Progenitor cell of endocrine pancreas (in vitro differentiated cells): ENCODE measurements around the gene SNTG2. TPM values are rescaled to one million over a fixed set of nuclear protein-coding genes. Genes with fewer than 3 reads are reported as not detected.

Source experiments
- DNase-seq: peaks from one replicate; pipeline ENCODE4 v3.0.0; 2021; ENCODE audit warnings: low spot score; ENCODE audit not compliant: unreplicated experiment
- H3K27ac Mint-ChIP-seq: 2 replicates; pipeline ENCODE4 v1.8.0; 2021; ENCODE audit warnings: mild to moderate bottlenecking, moderate library complexity, mixed read lengths
- H3K27me3 Mint-ChIP-seq: 2 replicates; pipeline ENCODE4 v1.8.0; 2021; ENCODE audit warnings: mixed read lengths
- H3K36me3 Mint-ChIP-seq: 2 replicates; pipeline ENCODE4 v1.8.0; 2022; ENCODE audit warnings: mixed read lengths; ENCODE audit not compliant: insufficient read depth
- H3K4me1 Mint-ChIP-seq: 2 replicates; pipeline ENCODE4 v1.8.0; 2021; ENCODE audit warnings: low read depth, mixed read lengths
- H3K4me3 Mint-ChIP-seq: 2 replicates; pipeline ENCODE4 v1.8.0; 2021; ENCODE audit warnings: low read depth, mild to moderate bottlenecking, moderate library complexity, mixed read lengths
- H3K9me3 Mint-ChIP-seq: 2 replicates; pipeline ENCODE4 v1.8.0; 2021; ENCODE audit warnings: low read depth, mixed read lengths
- total RNA-seq: library from RNA; stranded (reverse); gene quantifications from 2 replicates; pipeline ENCODE4 v1.2.1, GENCODE V29; 2021
- TF ChIP-seq, protein P1 (sequence below): fragments of 200-600 bp; sonication (generic); IDR thresholded peaks from one replicate; pipeline ENCODE4 v1.5.0; 2021; ENCODE audit warnings: antibody characterized with exemption, mild to moderate bottlenecking; ENCODE audit not compliant: unreplicated experiment

The SNTG2 gene
- total RNA-seq, 1 donor from 2014 or later = 0.50 TPM

DNA sequence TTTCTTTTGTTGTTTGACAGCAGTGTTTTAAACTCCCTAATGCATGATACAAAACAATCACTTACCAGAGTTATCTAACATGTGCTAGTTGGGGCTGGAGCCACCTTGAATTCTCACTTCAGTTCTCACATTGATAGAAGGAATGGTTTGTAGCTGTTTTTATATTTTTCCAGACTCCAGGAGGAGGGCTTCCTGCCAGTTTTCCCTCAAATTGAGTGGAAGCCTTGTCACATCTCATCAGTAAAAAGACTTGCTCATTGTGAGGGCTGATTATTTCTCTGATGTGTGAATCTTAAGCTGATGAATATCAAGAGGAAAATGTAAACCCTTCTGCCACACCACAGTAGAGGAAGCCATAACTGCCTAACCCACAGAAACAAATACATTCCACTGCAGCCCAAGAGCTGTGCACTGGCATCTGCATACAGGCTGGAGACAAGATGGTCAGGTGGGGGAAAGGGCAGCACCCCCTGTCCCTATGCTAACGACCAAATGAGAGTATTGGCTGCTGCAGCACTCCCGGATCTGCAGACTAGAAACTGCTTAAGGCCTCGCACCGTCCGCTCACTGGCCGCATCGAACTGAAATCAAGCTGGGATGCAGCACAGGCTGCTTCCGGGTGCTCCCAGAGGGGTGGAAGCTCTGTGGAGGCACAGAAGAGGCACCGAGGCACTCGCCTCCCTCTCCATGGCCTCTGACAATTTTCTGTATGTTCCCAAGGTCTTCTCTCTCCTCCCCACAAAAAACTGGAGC lies 388.9 kb downstream of the SNTG2 start:
- H3K9me3 Mint-ChIP-seq = no peaks in the 10 kb centered on the region
- no peaks in the 10 kb centered on the region for H3K36me3 Mint-ChIP-seq
- no peak overlapping the region for H3K4me3 Mint-ChIP-seq
- peaks cover 3% of the 10 kb centered on the region for H3K27me3 Mint-ChIP-seq
- TF ChIP-seq, protein P1, sequence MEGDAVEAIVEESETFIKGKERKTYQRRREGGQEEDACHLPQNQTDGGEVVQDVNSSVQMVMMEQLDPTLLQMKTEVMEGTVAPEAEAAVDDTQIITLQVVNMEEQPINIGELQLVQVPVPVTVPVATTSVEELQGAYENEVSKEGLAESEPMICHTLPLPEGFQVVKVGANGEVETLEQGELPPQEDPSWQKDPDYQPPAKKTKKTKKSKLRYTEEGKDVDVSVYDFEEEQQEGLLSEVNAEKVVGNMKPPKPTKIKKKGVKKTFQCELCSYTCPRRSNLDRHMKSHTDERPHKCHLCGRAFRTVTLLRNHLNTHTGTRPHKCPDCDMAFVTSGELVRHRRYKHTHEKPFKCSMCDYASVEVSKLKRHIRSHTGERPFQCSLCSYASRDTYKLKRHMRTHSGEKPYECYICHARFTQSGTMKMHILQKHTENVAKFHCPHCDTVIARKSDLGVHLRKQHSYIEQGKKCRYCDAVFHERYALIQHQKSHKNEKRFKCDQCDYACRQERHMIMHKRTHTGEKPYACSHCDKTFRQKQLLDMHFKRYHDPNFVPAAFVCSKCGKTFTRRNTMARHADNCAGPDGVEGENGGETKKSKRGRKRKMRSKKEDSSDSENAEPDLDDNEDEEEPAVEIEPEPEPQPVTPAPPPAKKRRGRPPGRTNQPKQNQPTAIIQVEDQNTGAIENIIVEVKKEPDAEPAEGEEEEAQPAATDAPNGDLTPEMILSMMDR = no peak
- DNase-seq = no peak
- H3K4me1 Mint-ChIP-seq = no peaks in the 10 kb centered on the region
- no peak overlapping the region for H3K27ac Mint-ChIP-seq

DNA sequence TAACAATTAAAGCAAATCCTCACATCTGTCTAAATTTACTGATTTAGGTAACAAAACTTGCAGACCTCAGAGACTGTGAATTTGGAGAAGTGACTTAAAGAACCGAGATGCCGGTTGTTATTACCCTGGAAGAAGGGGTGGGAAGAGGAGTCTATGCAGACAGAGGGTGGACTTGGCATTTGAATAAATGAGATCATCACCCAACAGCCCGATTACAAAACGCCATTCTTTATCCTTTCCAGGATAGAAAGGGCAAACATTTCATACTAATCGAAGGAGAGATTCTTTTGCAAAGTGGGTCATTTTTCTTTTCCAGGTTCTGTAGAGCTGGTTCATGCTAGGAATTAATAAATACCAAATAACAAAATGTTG lies 389.5 kb downstream of the SNTG2 start:
- Mint-ChIP-seq H3K27ac (no peak overlapping the region), H3K9me3 (no peaks in the 10 kb centered on the region), H3K4me1 (no peaks in the 10 kb centered on the region), H3K4me3 (no peak overlapping the region), H3K27me3 (peaks cover 3% of the 10 kb centered on the region), H3K36me3 (no peaks in the 10 kb centered on the region)
- DNase-seq = no peak
- TF ChIP-seq, protein P1 = no peak

GRCh38 chr2:1341404-1342120 lies 390.9 kb downstream of the SNTG2 start:
- no peak overlapping the region for H3K27ac Mint-ChIP-seq

GRCh38 chr2:1348789-1349188 lies 398.1 kb downstream of the SNTG2 start:
- TF ChIP-seq, protein P1 = no peak
- Mint-ChIP-seq H3K36me3 (no peaks in the 10 kb centered on the region), H3K27ac (no peak overlapping the region), H3K27me3 (no peaks in the 10 kb centered on the region), H3K9me3 (peaks cover 10% of the 10 kb centered on the region), H3K4me3 (no peak overlapping the region), H3K4me1 (no peaks in the 10 kb centered on the region)
- DNase-seq = no peak

More at GRCh38 chr2:1341404-1342120, 390.9 kb downstream of the SNTG2 start:
- TF ChIP-seq, protein P1 = no peak
- no peak for DNase-seq
- Mint-ChIP-seq H3K4me1 (no peaks in the 10 kb centered on the region), H3K36me3 (no peaks in the 10 kb centered on the region), H3K9me3 (no peaks in the 10 kb centered on the region), H3K4me3 (no peak overlapping the region), H3K27me3 (peaks cover 3% of the 10 kb centered on the region)

DNA sequence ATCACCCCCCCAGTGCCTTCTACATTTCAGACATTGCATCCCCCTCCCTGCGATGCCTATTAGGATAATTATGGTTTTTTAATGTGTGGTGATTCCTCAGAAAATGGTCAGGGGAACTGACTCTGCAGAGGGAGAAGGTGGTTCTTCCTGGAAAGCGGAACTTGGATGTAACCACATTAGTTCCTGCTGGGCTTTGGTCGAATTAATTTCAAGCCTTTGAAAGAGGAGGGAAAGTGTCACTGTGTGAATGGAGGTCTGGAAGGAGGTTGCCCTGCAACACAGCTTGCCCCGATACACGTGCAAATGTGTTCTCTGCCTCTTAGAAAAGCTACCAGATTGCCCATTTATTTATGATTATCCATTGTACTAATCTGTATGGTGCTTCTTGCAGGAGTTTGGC lies 399.5 kb downstream of the SNTG2 start:
- TF ChIP-seq, protein P1 = no peak
- H3K4me3 Mint-ChIP-seq = no peak overlapping the region
- peaks cover 10% of the 10 kb centered on the region for H3K9me3 Mint-ChIP-seq
- H3K27ac Mint-ChIP-seq = no peak overlapping the region
- H3K27me3 Mint-ChIP-seq = no peaks in the 10 kb centered on the region
- DNase-seq = no peak
- no peaks in the 10 kb centered on the region for H3K36me3 Mint-ChIP-seq
- no peaks in the 10 kb centered on the region for H3K4me1 Mint-ChIP-seq
